Omental fat pad (tissue), 4 donors: Measurements from ENCODE around the gene ADSS1. TPM values are rescaled to one million over a fixed set of nuclear protein-coding genes. Genes with fewer than 3 reads are reported as not detected.

Source experiments
- ATAC-seq: fragments of 150-250 bp; one replicate; pipeline ENCODE4 v1.9.1; 2016; ENCODE audit warnings: mild to moderate bottlenecking, moderate library complexity; ENCODE audit not compliant: low FRiP score
- DNase-seq: peaks from one replicate; pipeline ENCODE4 v3.0.0-alpha.2; 2019; ENCODE audit warnings: low spot score
- total RNA-seq, 4 donors: library from RNA; depleted of rRNA; stranded (reverse); fragments of >200 nt; gene quantifications; one replicate each; pipeline ENCODE4 v1.1.0, GENCODE V29; 2016
- TF ChIP-seq, protein P1 (sequence below), 3 donors: fragments of 450-650 bp; IDR thresholded peaks; one replicate each; pipeline ENCODE4 v1.5.1; 2016 to 2017; ENCODE audit warnings: antibody characterized with exemption in 3 of 3, mild to moderate bottlenecking in 3 of 3, moderate library complexity in 2 of 3

ADSS1 gene
- total RNA-seq, 4 donors from 2014 or later = 3.7 to 26.0 (median 5.6) TPM

DNA sequence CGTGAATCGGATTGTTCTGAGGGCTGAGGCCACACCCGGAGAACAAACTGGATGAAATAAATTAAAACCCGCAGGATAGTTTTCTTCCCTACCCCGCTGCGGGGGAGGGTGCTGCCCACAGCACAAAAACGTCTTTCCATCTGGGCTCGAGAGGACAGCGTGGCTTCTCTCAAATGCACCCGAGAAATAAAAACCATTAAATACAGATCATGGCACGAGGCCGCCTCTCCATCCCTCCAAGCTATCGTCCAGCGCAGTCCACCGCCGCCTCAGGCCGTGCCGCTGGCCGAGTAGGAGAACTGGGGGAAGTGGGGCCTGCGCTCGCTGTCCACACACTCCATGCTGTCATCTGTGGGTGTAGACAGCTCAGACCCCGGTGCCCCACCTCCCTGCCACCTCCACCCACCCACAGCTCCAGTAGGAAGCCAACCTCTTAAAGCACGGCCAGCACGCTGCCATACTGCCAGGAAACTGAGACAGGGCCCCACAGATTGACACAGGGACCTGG, 46.1 kb downstream of the ADSS1 start:
- TF ChIP-seq, protein P1, sequence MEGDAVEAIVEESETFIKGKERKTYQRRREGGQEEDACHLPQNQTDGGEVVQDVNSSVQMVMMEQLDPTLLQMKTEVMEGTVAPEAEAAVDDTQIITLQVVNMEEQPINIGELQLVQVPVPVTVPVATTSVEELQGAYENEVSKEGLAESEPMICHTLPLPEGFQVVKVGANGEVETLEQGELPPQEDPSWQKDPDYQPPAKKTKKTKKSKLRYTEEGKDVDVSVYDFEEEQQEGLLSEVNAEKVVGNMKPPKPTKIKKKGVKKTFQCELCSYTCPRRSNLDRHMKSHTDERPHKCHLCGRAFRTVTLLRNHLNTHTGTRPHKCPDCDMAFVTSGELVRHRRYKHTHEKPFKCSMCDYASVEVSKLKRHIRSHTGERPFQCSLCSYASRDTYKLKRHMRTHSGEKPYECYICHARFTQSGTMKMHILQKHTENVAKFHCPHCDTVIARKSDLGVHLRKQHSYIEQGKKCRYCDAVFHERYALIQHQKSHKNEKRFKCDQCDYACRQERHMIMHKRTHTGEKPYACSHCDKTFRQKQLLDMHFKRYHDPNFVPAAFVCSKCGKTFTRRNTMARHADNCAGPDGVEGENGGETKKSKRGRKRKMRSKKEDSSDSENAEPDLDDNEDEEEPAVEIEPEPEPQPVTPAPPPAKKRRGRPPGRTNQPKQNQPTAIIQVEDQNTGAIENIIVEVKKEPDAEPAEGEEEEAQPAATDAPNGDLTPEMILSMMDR (IDR thresholded peaks at IDR 0.05) = no peak

DNA sequence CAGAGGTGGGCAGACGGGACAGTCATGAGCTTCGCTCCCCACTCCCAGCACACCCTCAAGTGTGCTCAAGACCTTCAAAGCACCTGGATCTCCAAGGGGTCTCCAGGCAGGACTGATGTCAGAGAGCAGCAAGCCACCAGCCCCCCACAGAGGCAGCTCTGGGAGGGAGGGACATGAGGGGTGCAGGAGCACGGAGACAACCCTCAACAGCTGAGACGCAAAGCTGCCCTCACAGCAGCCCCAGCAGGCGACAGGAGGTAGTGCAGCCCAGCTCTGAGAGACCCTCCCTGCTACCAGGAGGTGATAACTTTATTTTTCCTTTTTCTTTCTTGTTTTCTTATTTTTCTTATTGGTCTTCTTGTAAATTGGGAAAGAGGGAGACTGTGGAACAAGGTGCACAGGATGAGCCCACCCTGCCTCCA, 46.8 kb downstream of the ADSS1 start:
- ATAC-seq = no peak
- TF ChIP-seq, protein P1 (IDR thresholded peaks at IDR 0.05) = no peak
- no peak for DNase-seq

More for the DNA sequence above, 46.1 kb downstream of the ADSS1 start:
- no peak for DNase-seq
- no peak for ATAC-seq

DNA sequence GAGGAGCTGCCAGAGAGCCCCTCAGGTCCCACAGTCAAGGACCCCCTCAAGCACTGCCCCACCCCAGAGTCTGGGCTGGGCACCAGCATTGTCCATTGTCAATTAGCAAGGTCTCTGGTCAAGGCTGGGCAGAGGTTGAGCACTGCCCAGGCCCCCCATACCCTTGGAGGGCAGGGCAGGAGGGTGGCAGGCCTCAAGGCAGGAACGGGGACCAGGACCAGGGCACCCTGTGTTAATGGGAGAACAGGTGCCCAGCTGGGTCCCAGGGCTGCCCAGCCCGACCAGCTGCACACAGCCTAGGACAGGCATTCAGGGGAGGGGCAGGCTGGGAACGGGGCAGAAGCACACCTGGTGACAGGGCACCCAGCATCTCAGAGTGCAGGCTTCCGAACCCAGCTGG, 47.3 kb downstream of the ADSS1 start:
- no peak for ATAC-seq
- TF ChIP-seq, protein P1 (IDR thresholded peaks at IDR 0.05) = no peak

DNA sequence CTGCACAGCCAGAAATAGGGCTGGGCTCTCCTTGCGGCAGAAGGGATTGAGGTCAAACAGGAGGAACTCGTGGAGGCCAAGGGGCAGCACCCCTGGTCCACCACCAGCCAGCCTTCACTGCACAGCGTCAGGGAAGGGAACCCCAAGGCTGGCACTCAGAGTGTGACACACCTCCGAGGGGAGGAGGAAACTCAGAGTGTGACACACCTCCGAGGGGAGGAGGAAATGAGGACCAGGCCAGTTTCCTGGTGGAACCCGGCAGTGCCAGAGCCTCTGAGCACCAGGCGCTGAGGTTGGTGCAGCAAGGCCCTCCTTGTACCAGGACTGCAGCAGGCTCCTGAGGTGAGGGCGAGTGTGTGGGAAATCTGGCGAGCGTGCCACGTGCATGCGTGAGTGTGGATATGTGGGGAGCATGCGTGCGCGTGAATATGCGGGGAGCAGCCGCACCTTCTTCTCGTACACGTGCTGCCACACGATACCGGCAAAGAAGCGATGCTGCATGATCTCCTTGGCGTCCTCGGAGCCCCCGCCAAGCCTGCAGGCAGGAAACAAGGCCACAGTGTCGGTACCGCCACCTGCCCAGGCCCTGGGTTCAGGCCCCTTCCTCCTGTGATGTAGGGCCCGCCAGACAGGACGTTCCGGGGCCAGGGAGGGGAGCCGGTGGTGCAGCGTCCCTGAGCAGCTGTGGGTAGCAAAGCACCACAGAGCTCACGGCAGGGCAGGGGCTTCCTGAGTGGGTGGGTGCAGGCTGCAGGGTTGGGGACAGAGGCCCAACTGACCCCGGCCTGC, 48.1 kb downstream of the ADSS1 start:
- TF ChIP-seq, protein P1 (IDR thresholded peaks at IDR 0.05) = no peak
- no peak for DNase-seq
- no peak for ATAC-seq

More for the DNA sequence above, 47.3 kb downstream of the ADSS1 start:
- DNase-seq = no peak

DNA sequence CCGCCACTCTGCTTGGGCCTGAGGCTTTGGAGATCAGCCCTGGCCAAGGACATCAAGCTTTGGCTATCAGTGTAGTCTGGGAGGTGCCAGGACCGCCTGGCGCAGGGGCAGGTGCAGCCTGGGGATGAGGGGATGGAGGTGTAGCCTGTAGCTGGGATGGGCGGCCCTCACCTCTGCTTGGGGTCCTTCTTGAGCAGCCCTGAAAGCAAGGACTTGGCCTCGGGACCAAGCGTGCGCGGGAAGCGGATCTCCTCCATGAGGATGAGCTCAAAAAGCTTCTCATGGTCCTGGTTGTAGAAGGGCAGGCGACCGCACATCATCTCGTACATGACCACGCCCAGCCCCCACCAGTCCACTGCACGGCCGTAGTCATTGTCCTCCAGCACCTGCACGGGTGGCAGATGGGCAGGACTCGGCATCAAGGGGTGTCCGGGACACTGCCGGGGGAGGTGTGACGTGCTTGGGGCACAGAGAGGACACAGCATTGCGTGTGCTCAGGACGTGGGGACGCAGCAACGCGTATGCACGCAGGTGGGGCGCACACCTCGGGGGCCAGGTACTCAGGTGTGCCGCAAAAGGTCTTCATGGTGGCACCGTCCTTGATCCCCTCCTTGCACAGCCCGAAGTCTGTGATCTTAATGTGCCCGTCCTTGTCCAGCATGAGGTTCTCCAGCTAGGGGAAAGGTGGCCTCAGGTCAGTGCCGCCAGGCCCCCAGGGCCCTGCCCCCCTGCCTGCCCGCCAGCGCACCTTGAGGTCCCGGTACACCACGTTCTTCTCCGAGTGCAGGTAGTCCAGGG, 48.9 kb downstream of the ADSS1 start:
- DNase-seq (no peak), ATAC-seq (no peak)

DNA sequence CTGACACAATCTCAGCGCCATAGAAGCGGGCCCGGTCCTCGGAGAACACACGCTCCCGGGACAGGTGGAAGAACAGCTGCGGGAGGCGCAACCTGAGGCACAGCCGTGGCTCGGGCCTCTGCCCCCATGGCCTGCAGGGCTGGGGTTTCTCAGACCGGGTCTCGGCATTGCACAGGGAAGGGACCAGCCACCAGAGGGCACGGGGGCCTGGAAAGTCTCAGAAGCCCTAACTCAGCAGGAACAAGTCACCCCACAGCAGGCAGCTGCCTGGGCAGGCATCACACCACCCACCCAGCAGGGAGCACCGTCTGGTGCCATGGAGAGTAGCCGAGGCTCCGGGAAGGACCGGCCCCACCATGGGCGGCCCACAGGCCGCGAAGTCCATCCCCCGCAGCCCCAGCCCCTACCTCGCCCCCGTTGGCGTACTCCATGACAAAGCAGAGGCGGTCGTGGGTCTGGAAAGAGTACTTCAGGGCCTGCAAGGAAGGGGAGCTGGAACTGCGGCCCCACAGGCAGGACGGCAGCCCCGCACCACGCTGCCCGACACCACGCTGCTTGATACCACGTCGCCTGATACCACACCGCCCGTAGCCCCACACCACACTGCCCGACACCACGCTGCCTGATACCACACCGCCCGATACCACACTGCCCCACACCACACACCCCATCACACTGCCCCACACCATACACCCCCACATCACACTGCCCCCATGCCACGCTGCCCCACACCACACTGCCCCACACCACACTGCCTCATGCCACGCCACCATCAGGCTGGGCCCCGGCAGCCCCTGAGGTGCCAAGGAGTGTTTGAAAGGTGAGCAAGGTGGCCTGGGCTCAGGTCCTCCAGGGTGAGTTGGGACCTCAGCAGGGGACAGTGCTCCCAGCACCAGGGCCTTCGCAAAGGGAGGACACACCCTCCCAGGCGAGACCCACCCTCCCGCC, 49.8 kb downstream of the ADSS1 start:
- TF ChIP-seq, protein P1 (IDR thresholded peaks at IDR 0.05) = no peak
- ATAC-seq (no peak), DNase-seq (no peak)

More for the DNA sequence above, 48.9 kb downstream of the ADSS1 start:
- TF ChIP-seq, protein P1 (IDR thresholded peaks at IDR 0.05) = no peak
